ENCODE results near the gene TFF1. TPM values are rescaled to one million over a fixed set of nuclear protein-coding genes. Genes with fewer than 3 reads are reported as not detected.

The TFF1 gene
- total RNA-seq, 1 donor from 2014 or later, result not detected

GRCh38 chr21:42375506-42375905, 9.2 kb upstream of the TFF1 start:
- H3K4me3 Mint-ChIP-seq, result no peak overlapping the region
- peaks cover 16% of the 10 kb centered on the region for H3K4me1 Mint-ChIP-seq (ENCODE audit: low read depth)
- peaks cover 11% of the 10 kb centered on the region for H3K36me3 Mint-ChIP-seq (ENCODE audit: low read depth)
- H3K27me3 Mint-ChIP-seq (ENCODE audit: insufficient read depth), result no peaks in the 10 kb centered on the region
- no peaks in the 10 kb centered on the region for H3K9me3 Mint-ChIP-seq
- H3K27ac Mint-ChIP-seq, result peak overlapping the region; percentile 67
- intact Hi-C loops (cut with micrococcal nuclease), result no loop called here
- no peak for DNase-seq (ENCODE audit: low spot score)

- intact Hi-C loops (cut with micrococcal nuclease), result no loop called here
- Mint-ChIP-seq H3K4me3 (no peak overlapping the region), H3K27me3 (ENCODE audit: insufficient read depth) (no peaks in the 10 kb centered on the region), H3K27ac (peak overlapping the region; percentile 67), H3K9me3 (no peaks in the 10 kb centered on the region), H3K4me1 (ENCODE audit: low read depth) (peaks cover 16% of the 10 kb centered on the region), H3K36me3 (ENCODE audit: low read depth) (peaks cover 6% of the 10 kb centered on the region)
- DNase-seq (ENCODE audit: low spot score), result no peak
Observed at GRCh38 chr21:42374864-42375499, 8.6 kb upstream of the TFF1 start.

- Mint-ChIP-seq H3K9me3 (no peaks in the 10 kb centered on the region), H3K27ac (peak overlapping the region; percentile 67), H3K4me3 (no peak overlapping the region), H3K4me1 (ENCODE audit: low read depth) (peaks cover 16% of the 10 kb centered on the region), H3K36me3 (ENCODE audit: low read depth) (peaks cover 6% of the 10 kb centered on the region), H3K27me3 (ENCODE audit: insufficient read depth) (no peaks in the 10 kb centered on the region)
- intact Hi-C loops (cut with micrococcal nuclease), result no loop called here
- DNase-seq (ENCODE audit: low spot score), result no peak
Observed at GRCh38 chr21:42374457-42374856, 8.1 kb upstream of the TFF1 start.

- DNase-seq (ENCODE audit: low spot score), result no peak
- Mint-ChIP-seq H3K4me3 (no peak overlapping the region), H3K36me3 (ENCODE audit: low read depth) (peaks cover 6% of the 10 kb centered on the region), H3K9me3 (no peaks in the 10 kb centered on the region), H3K27me3 (ENCODE audit: insufficient read depth) (no peaks in the 10 kb centered on the region), H3K27ac (peak overlapping the region; percentile 67), H3K4me1 (ENCODE audit: low read depth) (peaks cover 16% of the 10 kb centered on the region)
- intact Hi-C loops (cut with micrococcal nuclease), result no loop called here
Observed at GRCh38 chr21:42373908-42374455, 7.6 kb upstream of the TFF1 start.

- H3K4me1 Mint-ChIP-seq (ENCODE audit: low read depth), result peaks cover 16% of the 10 kb centered on the region
Observed at GRCh38 chr21:42373196-42373907, 7.0 kb upstream of the TFF1 start.

GRCh38 chr21:42370894-42371654, 4.7 kb upstream of the TFF1 start:
- Mint-ChIP-seq H3K36me3 (ENCODE audit: low read depth) (peaks cover 4% of the 10 kb centered on the region), H3K9me3 (no peaks in the 10 kb centered on the region), H3K4me1 (ENCODE audit: low read depth) (peaks cover 16% of the 10 kb centered on the region), H3K27me3 (ENCODE audit: insufficient read depth) (no peaks in the 10 kb centered on the region), H3K27ac (no peak overlapping the region), H3K4me3 (no peak overlapping the region)
- no peak for DNase-seq (ENCODE audit: low spot score)
- intact Hi-C loops (cut with micrococcal nuclease), result no loop called here

More at GRCh38 chr21:42373196-42373907, 7.0 kb upstream of the TFF1 start:
- Mint-ChIP-seq H3K4me3 (peak overlapping the region; percentile 39), H3K36me3 (ENCODE audit: low read depth) (peaks cover 6% of the 10 kb centered on the region), H3K27me3 (ENCODE audit: insufficient read depth) (no peaks in the 10 kb centered on the region), H3K9me3 (no peaks in the 10 kb centered on the region), H3K27ac (peak overlapping the region; percentile 55)
- no peak for DNase-seq (ENCODE audit: low spot score)
- intact Hi-C loops (cut with micrococcal nuclease), result no loop called here

- intact Hi-C loops (cut with micrococcal nuclease), result no loop called here
- Mint-ChIP-seq H3K9me3 (no peaks in the 10 kb centered on the region), H3K4me1 (ENCODE audit: low read depth) (peaks cover 16% of the 10 kb centered on the region), H3K4me3 (no peak overlapping the region), H3K36me3 (ENCODE audit: low read depth) (peaks cover 3% of the 10 kb centered on the region), H3K27me3 (ENCODE audit: insufficient read depth) (no peaks in the 10 kb centered on the region), H3K27ac (no peak overlapping the region)
- no peak for DNase-seq (ENCODE audit: low spot score)
Observed at GRCh38 chr21:42369821-42370220, 3.5 kb upstream of the TFF1 start.

GRCh38 chr21:42367367-42368165, 1.2 kb upstream of the TFF1 start:
- H3K4me3 Mint-ChIP-seq, result no peak overlapping the region
- intact Hi-C loops (cut with micrococcal nuclease), result no loop called here
- H3K36me3 Mint-ChIP-seq (ENCODE audit: low read depth), result peaks cover 3% of the 10 kb centered on the region
- no peaks in the 10 kb centered on the region for H3K4me1 Mint-ChIP-seq (ENCODE audit: low read depth)
- peaks cover 14% of the 10 kb centered on the region for H3K27me3 Mint-ChIP-seq (ENCODE audit: insufficient read depth)
- H3K27ac Mint-ChIP-seq, result no peak overlapping the region
- no peak for DNase-seq (ENCODE audit: low spot score)
- no peaks in the 10 kb centered on the region for H3K9me3 Mint-ChIP-seq

GRCh38 chr21:42365770-42366169, 565 bp downstream of the TFF1 start:
- Mint-ChIP-seq H3K4me1 (ENCODE audit: low read depth) (no peaks in the 10 kb centered on the region), H3K36me3 (ENCODE audit: low read depth) (no peaks in the 10 kb centered on the region), H3K4me3 (no peak overlapping the region), H3K9me3 (no peaks in the 10 kb centered on the region), H3K27ac (no peak overlapping the region), H3K27me3 (ENCODE audit: insufficient read depth) (peaks cover 19% of the 10 kb centered on the region)
- DNase-seq (ENCODE audit: low spot score), result no peak
- intact Hi-C loops (cut with micrococcal nuclease), result no loop called here

- H3K4me3 Mint-ChIP-seq, result no peak overlapping the region
- H3K27ac Mint-ChIP-seq, result no peak overlapping the region
- no peaks in the 10 kb centered on the region for H3K36me3 Mint-ChIP-seq (ENCODE audit: low read depth)
- intact Hi-C loops (cut with micrococcal nuclease), result no loop called here
- DNase-seq (ENCODE audit: low spot score), result no peak
- no peaks in the 10 kb centered on the region for H3K4me1 Mint-ChIP-seq (ENCODE audit: low read depth)
- peaks cover 22% of the 10 kb centered on the region for H3K27me3 Mint-ChIP-seq (ENCODE audit: insufficient read depth)
- no peaks in the 10 kb centered on the region for H3K9me3 Mint-ChIP-seq
Observed at GRCh38 chr21:42364304-42364865, 1.9 kb downstream of the TFF1 start.

- Mint-ChIP-seq H3K9me3 (no peaks in the 10 kb centered on the region), H3K27ac (no peak overlapping the region), H3K36me3 (ENCODE audit: low read depth) (no peaks in the 10 kb centered on the region), H3K27me3 (ENCODE audit: insufficient read depth) (peaks cover 22% of the 10 kb centered on the region), H3K4me1 (ENCODE audit: low read depth) (no peaks in the 10 kb centered on the region), H3K4me3 (no peak overlapping the region)
- intact Hi-C loops (cut with micrococcal nuclease), result no loop called here
- DNase-seq (ENCODE audit: low spot score), result no peak
Observed at GRCh38 chr21:42363312-42363711, 3.0 kb downstream of the TFF1 start.

- Mint-ChIP-seq H3K27me3 (ENCODE audit: insufficient read depth) (peaks cover 22% of the 10 kb centered on the region), H3K36me3 (ENCODE audit: low read depth) (no peaks in the 10 kb centered on the region), H3K9me3 (no peaks in the 10 kb centered on the region), H3K27ac (no peak overlapping the region), H3K4me1 (ENCODE audit: low read depth) (no peaks in the 10 kb centered on the region), H3K4me3 (no peak overlapping the region)
- DNase-seq (ENCODE audit: low spot score), result no peak
- intact Hi-C loops (cut with micrococcal nuclease), result no loop called here
Observed at GRCh38 chr21:42362700-42363099, 3.6 kb downstream of the TFF1 start.

Measured in activated T-helper 1 cell treated with anti-CD3 and anti-CD28 coated beads, Interleukin-12 subunit alpha, Interleukin-12 subunit beta, Interleukin-2, Interleukin-4 antibody, amounts not matched to agents 30 ng/mL and 10 ng/mL and 1 ng/mL, durations not matched to agents 14 hours and 24 hours and 36 hours (primary cell).